ENCODE measurements around the gene DEPP1. TPM values are rescaled to one million over a fixed set of nuclear protein-coding genes. Genes with fewer than 3 reads are reported as not detected.

The DEPP1 gene
- total and polyA plus RNA-seq, 7 donors, result 16.0 to 294 (median 53.7) TPM

GRCh38 chr10:44958196-44958897 lies 20.3 kb downstream of the DEPP1 start:
- H3K27ac ChIP-seq, result peak overlapping the region; percentile 90 to 93 (median 91)
- WGBS, 2 donors, result 17 to 47% methylated on average over 5 of the region's 5 CpGs
- peaks cover 0 to 6% (median 0%) of the 10 kb centered on the region in 4 donors for H3K36me3 ChIP-seq
- TF ChIP-seq EP300 (IDR thresholded peaks at IDR 0.05) (no peak), POLR2AphosphoS5 (IDR thresholded peaks at IDR 0.05) (peak in 2 of 4 donors; percentile 34 to 39)
- intact Hi-C loops (cut with DNase I), result loop anchor here (2.0 kb wide), 2 partner anchors 24 to 42 kb away; partner anchors contain the start of gene ZNF22
- no peaks in the 10 kb centered on the region for H3K27me3 ChIP-seq
- DNase-seq, result peak; percentile 66
- H3K4me3 ChIP-seq, result peak overlapping the region; percentile 65 to 74 (median 69)
- peaks cover 0 to 39% (median 26%) of the 10 kb centered on the region in 4 donors for H3K4me1 ChIP-seq
- H3K9me3 ChIP-seq, result no peaks in the 10 kb centered on the region

DNA sequence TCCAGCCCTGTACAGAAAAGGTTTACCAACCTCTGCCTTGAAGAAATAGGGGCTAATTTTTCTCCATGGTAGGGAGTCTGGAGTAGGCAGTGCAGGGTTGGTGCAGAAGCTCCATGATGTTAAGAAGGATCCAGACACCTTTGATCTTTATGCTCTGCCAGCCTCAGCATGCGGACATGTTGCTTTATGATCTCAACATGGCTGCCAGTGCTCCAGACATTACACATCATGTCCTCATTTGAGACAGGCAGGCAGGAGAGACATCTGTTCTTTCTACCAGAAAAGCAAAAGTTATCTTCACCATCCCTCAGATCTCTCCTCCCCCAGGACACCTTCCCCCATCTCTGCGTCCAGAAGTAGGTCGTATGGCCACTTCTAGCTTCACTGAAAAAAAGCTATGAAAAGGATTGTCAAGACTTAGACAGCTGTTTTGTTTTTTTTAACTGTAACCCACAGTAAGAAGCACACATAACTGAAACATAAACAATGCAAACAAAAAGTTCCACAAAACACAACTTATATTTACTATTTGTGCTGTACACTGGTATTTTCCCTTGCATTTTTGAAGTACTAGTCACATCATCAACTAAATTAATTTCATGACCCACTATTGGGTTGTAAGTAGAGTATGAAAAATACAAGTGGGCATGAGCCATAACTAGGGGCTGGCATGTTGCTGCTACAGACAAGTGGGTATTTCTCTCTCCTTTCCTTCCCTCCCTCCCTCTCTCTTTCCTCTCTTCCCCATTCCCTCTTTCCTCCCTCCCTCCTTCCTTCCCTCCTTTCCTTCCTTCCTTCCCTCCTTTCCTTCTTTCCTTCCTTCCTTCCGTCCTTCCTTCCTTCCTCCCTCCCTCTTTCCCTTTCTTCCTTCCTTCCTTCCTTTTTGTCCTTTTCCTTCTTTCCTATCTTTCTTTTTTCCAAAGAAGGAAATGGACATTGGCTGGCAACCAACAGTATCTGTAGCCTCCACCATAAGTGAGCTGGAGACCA lies 21.6 kb downstream of the DEPP1 start:
- DNase-seq, result peak; percentile 35
- 93 to 95% methylated on average over 4 of the region's 4 CpGs for WGBS, 2 donors
- TF ChIP-seq POLR2A (IDR thresholded peaks at IDR 0.05), result no peak
- TF ChIP-seq, protein P1, sequence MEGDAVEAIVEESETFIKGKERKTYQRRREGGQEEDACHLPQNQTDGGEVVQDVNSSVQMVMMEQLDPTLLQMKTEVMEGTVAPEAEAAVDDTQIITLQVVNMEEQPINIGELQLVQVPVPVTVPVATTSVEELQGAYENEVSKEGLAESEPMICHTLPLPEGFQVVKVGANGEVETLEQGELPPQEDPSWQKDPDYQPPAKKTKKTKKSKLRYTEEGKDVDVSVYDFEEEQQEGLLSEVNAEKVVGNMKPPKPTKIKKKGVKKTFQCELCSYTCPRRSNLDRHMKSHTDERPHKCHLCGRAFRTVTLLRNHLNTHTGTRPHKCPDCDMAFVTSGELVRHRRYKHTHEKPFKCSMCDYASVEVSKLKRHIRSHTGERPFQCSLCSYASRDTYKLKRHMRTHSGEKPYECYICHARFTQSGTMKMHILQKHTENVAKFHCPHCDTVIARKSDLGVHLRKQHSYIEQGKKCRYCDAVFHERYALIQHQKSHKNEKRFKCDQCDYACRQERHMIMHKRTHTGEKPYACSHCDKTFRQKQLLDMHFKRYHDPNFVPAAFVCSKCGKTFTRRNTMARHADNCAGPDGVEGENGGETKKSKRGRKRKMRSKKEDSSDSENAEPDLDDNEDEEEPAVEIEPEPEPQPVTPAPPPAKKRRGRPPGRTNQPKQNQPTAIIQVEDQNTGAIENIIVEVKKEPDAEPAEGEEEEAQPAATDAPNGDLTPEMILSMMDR (IDR thresholded peaks at IDR 0.05), result no peak
- TF ChIP-seq POLR2AphosphoS5 (IDR thresholded peaks at IDR 0.05), result no peak
- TF ChIP-seq EP300 (IDR thresholded peaks at IDR 0.05), result no peak
- H3K4me3 ChIP-seq, result no peak overlapping the region
- H3K4me1 ChIP-seq, result peaks cover 0 to 38% (median 26%) of the 10 kb centered on the region in 4 donors
- H3K27me3 ChIP-seq, result no peaks in the 10 kb centered on the region
- H3K36me3 ChIP-seq, result peaks cover 0 to 6% (median 0%) of the 10 kb centered on the region in 4 donors
- intact Hi-C loops (cut with DNase I), result no loop called here
- H3K27ac ChIP-seq, result peak overlapping the region in 2 of 4 donors; percentile 43 to 47
- H3K9me3 ChIP-seq, result no peaks in the 10 kb centered on the region

- H3K27ac ChIP-seq, result peak overlapping the region; percentile 20 to 53 (median 45)
- 96 to 97% methylated on average over 4 of the region's 4 CpGs for WGBS, 2 donors
Measured at GRCh38 chr10:44956226-44956625, 22.4 kb downstream of the DEPP1 start.

GRCh38 chr10:44955413-44956070 lies 23.1 kb downstream of the DEPP1 start:
- peak; percentile 93 for DNase-seq
- no peak overlapping the region for H3K4me3 ChIP-seq
- peak overlapping the region; percentile 20 to 53 (median 45) for H3K27ac ChIP-seq
- TF ChIP-seq, protein P1 (IDR thresholded peaks at IDR 0.05), result no peak
- TF ChIP-seq POLR2AphosphoS5 (IDR thresholded peaks at IDR 0.05) (peak in 2 of 4 donors; percentile 19 to 42), EP300 (IDR thresholded peaks at IDR 0.05) (no peak), POLR2A (IDR thresholded peaks at IDR 0.05) (no peak)
- peaks cover 0 to 32% (median 22%) of the 10 kb centered on the region in 4 donors for H3K4me1 ChIP-seq
- no peaks in the 10 kb centered on the region for H3K9me3 ChIP-seq
- H3K36me3 ChIP-seq, result peaks cover 0 to 6% (median 0%) of the 10 kb centered on the region in 4 donors
- no peaks in the 10 kb centered on the region for H3K27me3 ChIP-seq
- 86 to 87% methylated on average over 8 of the region's 8 CpGs for WGBS, 2 donors
- intact Hi-C loops (cut with DNase I), result no loop called here

More at GRCh38 chr10:44956226-44956625, 22.4 kb downstream of the DEPP1 start:
- peaks cover 0 to 6% (median 0%) of the 10 kb centered on the region in 4 donors for H3K36me3 ChIP-seq
- intact Hi-C loops (cut with DNase I), result no loop called here
- peaks cover 0 to 32% (median 26%) of the 10 kb centered on the region in 4 donors for H3K4me1 ChIP-seq
- DNase-seq, result peak; percentile 34
- TF ChIP-seq EP300 (IDR thresholded peaks at IDR 0.05), result no peak
- TF ChIP-seq, protein P1 (IDR thresholded peaks at IDR 0.05), result no peak
- TF ChIP-seq POLR2A (IDR thresholded peaks at IDR 0.05), result no peak
- no peak for TF ChIP-seq POLR2AphosphoS5 (IDR thresholded peaks at IDR 0.05)
- no peaks in the 10 kb centered on the region for H3K9me3 ChIP-seq
- no peaks in the 10 kb centered on the region for H3K27me3 ChIP-seq
- no peak overlapping the region for H3K4me3 ChIP-seq
